DMS153 treated with DMSO at 0.1 percent for 48 hours (cell line): Measurements from ENCODE around the gene PCSK9.
"Not testable (repeated sequence)": the region's sequence is repeated elsewhere in the genome, so short reads cannot be mapped to it uniquely, and the experiment has no call there.

Experiments used
- DNase-seq: peaks from one replicate; lab custom pipeline; 2025; ENCODE audit not compliant: unreplicated experiment; lab: John Stamatoyannopoulos, UW

The PCSK9 gene

GRCh38 chr1:55074455-55074854 is 35.1 kb downstream of the PCSK9 start:
- no peak for DNase-seq

- DNase-seq = no peak
These were observed 37.0 kb downstream of the PCSK9 start for GRCh38 chr1:55076356-55076755.

- DNase-seq = no peak
These were observed 39.1 kb downstream of the PCSK9 start for GRCh38 chr1:55078470-55078869.

- no peak for DNase-seq
These were observed 40.3 kb downstream of the PCSK9 start for GRCh38 chr1:55079651-55080050.

GRCh38 chr1:55081188-55081904 is 42.0 kb downstream of the PCSK9 start:
- no peak for DNase-seq

GRCh38 chr1:55081905-55082296 is 42.6 kb downstream of the PCSK9 start:
- DNase-seq = no peak

GRCh38 chr1:55084257-55084656 is 44.9 kb downstream of the PCSK9 start:
- no peak for DNase-seq

GRCh38 chr1:55087439-55087838 is 48.1 kb downstream of the PCSK9 start:
- DNase-seq = no peak

- DNase-seq = no peak
These were observed 49.1 kb downstream of the PCSK9 start for GRCh38 chr1:55088413-55088812.

- no peak for DNase-seq
These were observed 50.3 kb downstream of the PCSK9 start for GRCh38 chr1:55089683-55090082.

- no peak for DNase-seq
These were observed 53.1 kb downstream of the PCSK9 start for GRCh38 chr1:55092475-55092874.

GRCh38 chr1:55095095-55095494 is 55.7 kb downstream of the PCSK9 start:
- no peak for DNase-seq

- no peak for DNase-seq
These were observed 64.5 kb downstream of the PCSK9 start for GRCh38 chr1:55103891-55104290.

- no peak for DNase-seq
These were observed 67.8 kb downstream of the PCSK9 start for GRCh38 chr1:55107101-55107500.

- DNase-seq = not testable (repeated sequence)
These were observed 69.7 kb downstream of the PCSK9 start for GRCh38 chr1:55109005-55109404.
